GM12865 (cell line): ENCODE results near the gene TLL1.

ENCODE experiments used
- DNase-seq: peaks from one replicate; pipeline ENCODE4 v3.0.0; 2010; ENCODE audit warnings: low read depth
- H3K4me3 ChIP-seq: 2 replicates; pipeline ENCODE4 v1.5.1; 2011; ENCODE audit warnings: mild to moderate bottlenecking, low read depth, low read length, control low read depth
- CTCF ChIP-seq: IDR thresholded peaks from 2 replicates; pipeline ENCODE4 v1.5.1; 2011; ENCODE audit warnings: low read length, control low read depth, low read depth, inconsistent platforms; ENCODE audit not compliant: insufficient read depth; ENCODE audit errors: missing control alignments

Gene TLL1

GRCh38 chr4:165877286-165877685 is 4.2 kb downstream of the TLL1 start:
- DNase-seq, result no peak
- TF ChIP-seq CTCF, result no peak
- H3K4me3 ChIP-seq, result no peak overlapping the region

GRCh38 chr4:165879641-165880040 is 6.6 kb downstream of the TLL1 start:
- DNase-seq, result no peak
- no peak for TF ChIP-seq CTCF
- no peak overlapping the region for H3K4me3 ChIP-seq

- no peak for DNase-seq
- no peak for TF ChIP-seq CTCF
Measured at GRCh38 chr4:165894159-165894558, 21.1 kb downstream of the TLL1 start.

GRCh38 chr4:165905405-165906027 is 32.5 kb downstream of the TLL1 start:
- no peak overlapping the region for H3K4me3 ChIP-seq
- no peak for DNase-seq
- TF ChIP-seq CTCF, result no peak

More at GRCh38 chr4:165894159-165894558, 21.1 kb downstream of the TLL1 start:
- H3K4me3 ChIP-seq, result no peak overlapping the region

GRCh38 chr4:165906272-165906671 is 33.2 kb downstream of the TLL1 start:
- TF ChIP-seq CTCF, result no peak
- DNase-seq, result no peak
- no peak overlapping the region for H3K4me3 ChIP-seq

- TF ChIP-seq CTCF, result no peak
- no peak for DNase-seq
Measured at GRCh38 chr4:165909947-165910346, 36.9 kb downstream of the TLL1 start.

GRCh38 chr4:165915215-165915614 is 42.2 kb downstream of the TLL1 start:
- H3K4me3 ChIP-seq, result no peak overlapping the region
- TF ChIP-seq CTCF, result no peak
- no peak for DNase-seq

More at GRCh38 chr4:165909947-165910346, 36.9 kb downstream of the TLL1 start:
- no peak overlapping the region for H3K4me3 ChIP-seq
